SJSA1 (cell line): Measurements from ENCODE around the gene TGM2. TPM values are rescaled to one million over a fixed set of nuclear protein-coding genes. Genes with fewer than 3 reads are reported as not detected.

ENCODE experiments used
- DNase-seq, 2 experiments: peaks; one replicate each; pipeline ENCODE4 v3.0.0-alpha.2; 2015 to 2020; ENCODE audit warnings: low spot score in 2 of 2, low read depth in 1 of 2
- H3K27ac ChIP-seq: fragments of 250-450 bp; sonication (Bioruptor Pico); 2 replicates; pipeline ENCODE4 v1.5.1; 2020; ENCODE audit warnings: mild to moderate bottlenecking, moderate library complexity
- H3K27me3 ChIP-seq: fragments of 250-450 bp; sonication (Bioruptor Pico); replicated peaks from 2 replicates; pipeline ENCODE4 v1.5.1; 2020; ENCODE audit warnings: mild to moderate bottlenecking, moderate library complexity
- H3K36me3 ChIP-seq: fragments of 250-450 bp; sonication (Bioruptor Pico); 2 replicates; pipeline ENCODE4 v1.5.1; 2020; ENCODE audit warnings: mild to moderate bottlenecking
- H3K4me1 ChIP-seq: fragments of 250-450 bp; sonication (Bioruptor Pico); replicated peaks from 2 replicates; pipeline ENCODE4 v1.6.1; 2021; ENCODE audit warnings: mild to moderate bottlenecking
- H3K4me3 ChIP-seq: fragments of 250-450 bp; sonication (Bioruptor Pico); 2 replicates; pipeline ENCODE4 v1.5.1; 2020; ENCODE audit warnings: mild to moderate bottlenecking
- H3K9me3 ChIP-seq: fragments of 250-450 bp; sonication (Bioruptor Pico); replicated peaks from 2 replicates; pipeline ENCODE4 v1.5.1; 2020; ENCODE audit warnings: mild to moderate bottlenecking
- total RNA-seq: library from RNA; depleted of rRNA; stranded (reverse); fragments of >200 nt; shearing (Covaris generic); gene quantifications from 2 replicates; pipeline ENCODE4 v1.2.3, GENCODE V29; 2014

The TGM2 gene
- total RNA-seq, 1 experiment from 2014 or later: 32.2 TPM

- H3K36me3 ChIP-seq: peaks cover 59% of the 10 kb centered on the region
- H3K9me3 ChIP-seq: no peaks in the 10 kb centered on the region
- H3K4me1 ChIP-seq: peaks cover 46% of the 10 kb centered on the region
- DNase-seq: peak; percentile 80 to 92
- H3K27me3 ChIP-seq: no peaks in the 10 kb centered on the region
- H3K4me3 ChIP-seq: no peak overlapping the region
- H3K27ac ChIP-seq: peak overlapping the region; percentile 71
These were observed 8.0 kb downstream of the TGM2 start for GRCh38 chr20:38156888-38157634.

- no peaks in the 10 kb centered on the region for H3K9me3 ChIP-seq
- H3K4me3 ChIP-seq: no peak overlapping the region
- H3K27ac ChIP-seq: peak overlapping the region; percentile 37
- no peak for DNase-seq
- H3K4me1 ChIP-seq: peaks cover 53% of the 10 kb centered on the region
- no peaks in the 10 kb centered on the region for H3K27me3 ChIP-seq
- peaks cover 64% of the 10 kb centered on the region for H3K36me3 ChIP-seq
These were observed 8.8 kb downstream of the TGM2 start for GRCh38 chr20:38156280-38156679.

GRCh38 chr20:38155811-38156210 is 9.3 kb downstream of the TGM2 start:
- Histone ChIP-seq H3K27ac (no peak overlapping the region), H3K4me3 (no peak overlapping the region), H3K27me3 (no peaks in the 10 kb centered on the region), H3K36me3 (peaks cover 66% of the 10 kb centered on the region), H3K4me1 (peaks cover 53% of the 10 kb centered on the region), H3K9me3 (no peaks in the 10 kb centered on the region)
- DNase-seq: no peak

DNA sequence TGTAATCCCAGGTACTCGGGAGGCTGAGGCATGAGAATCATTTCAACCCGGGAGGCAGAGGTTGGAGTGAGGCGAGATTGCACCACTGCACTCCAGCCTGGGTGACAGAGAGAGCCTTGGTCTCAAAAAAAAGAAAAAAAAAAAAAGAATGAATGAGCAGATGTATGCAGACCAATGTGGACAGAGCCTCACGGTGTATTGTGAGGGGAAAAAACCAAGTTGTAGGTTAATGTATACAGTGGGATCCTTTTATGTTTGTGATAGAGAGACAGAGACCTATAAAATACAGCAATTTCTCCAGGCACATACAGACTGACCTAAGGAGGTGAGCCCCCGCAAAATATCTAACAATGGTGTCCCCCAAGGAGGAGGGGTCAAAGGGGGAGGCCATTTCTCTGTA is 11.7 kb downstream of the TGM2 start:
- Histone ChIP-seq H3K4me3 (no peak overlapping the region), H3K9me3 (0 out of 2 replicates have a peak, but pooled peaks cover 3% of the 10 kb centered on the region), H3K27me3 (no peaks in the 10 kb centered on the region), H3K4me1 (peaks cover 46% of the 10 kb centered on the region), H3K27ac (peak overlapping the region; percentile 83), H3K36me3 (peaks cover 62% of the 10 kb centered on the region)
- DNase-seq: no peak

GRCh38 chr20:38152621-38153221 is 12.3 kb downstream of the TGM2 start:
- Histone ChIP-seq H3K4me1 (peaks cover 39% of the 10 kb centered on the region), H3K9me3 (0 out of 2 replicates have a peak, but pooled peaks cover 3% of the 10 kb centered on the region), H3K4me3 (no peak overlapping the region), H3K27me3 (no peaks in the 10 kb centered on the region), H3K27ac (peak overlapping the region; percentile 83), H3K36me3 (peaks cover 55% of the 10 kb centered on the region)
- DNase-seq: peak; percentile 84 to 93

DNA sequence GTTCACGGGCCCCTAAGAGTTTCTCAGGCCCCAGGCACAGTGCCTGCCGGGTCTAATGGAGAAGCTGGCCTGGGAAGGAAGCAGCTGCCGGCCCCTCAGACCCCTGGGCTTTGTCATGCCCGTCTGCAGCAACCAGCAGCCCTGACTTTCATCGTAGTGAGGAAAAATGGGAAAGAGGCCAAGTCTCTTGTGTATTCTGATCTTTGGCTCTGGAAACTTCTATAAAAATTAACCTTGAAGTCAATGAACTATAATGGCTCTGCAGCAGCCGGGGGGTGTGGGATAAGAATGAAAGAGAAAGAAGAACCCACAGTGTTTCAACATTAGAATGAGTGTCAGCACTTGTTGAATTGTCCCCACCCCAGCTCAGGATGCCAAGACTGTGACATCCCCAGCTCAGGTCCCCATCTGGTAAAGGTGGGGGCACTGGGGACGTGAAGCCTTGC is 12.9 kb downstream of the TGM2 start:
- H3K36me3 ChIP-seq: peaks cover 51% of the 10 kb centered on the region
- no peaks in the 10 kb centered on the region for H3K27me3 ChIP-seq
- peak in 1 of 2 experiments; percentile 72 for DNase-seq
- H3K4me1 ChIP-seq: peaks cover 34% of the 10 kb centered on the region
- H3K27ac ChIP-seq: peak overlapping the region; percentile 83
- H3K4me3 ChIP-seq: no peak overlapping the region
- H3K9me3 ChIP-seq: 0 out of 2 replicates have a peak, but pooled peaks cover 3% of the 10 kb centered on the region

DNA sequence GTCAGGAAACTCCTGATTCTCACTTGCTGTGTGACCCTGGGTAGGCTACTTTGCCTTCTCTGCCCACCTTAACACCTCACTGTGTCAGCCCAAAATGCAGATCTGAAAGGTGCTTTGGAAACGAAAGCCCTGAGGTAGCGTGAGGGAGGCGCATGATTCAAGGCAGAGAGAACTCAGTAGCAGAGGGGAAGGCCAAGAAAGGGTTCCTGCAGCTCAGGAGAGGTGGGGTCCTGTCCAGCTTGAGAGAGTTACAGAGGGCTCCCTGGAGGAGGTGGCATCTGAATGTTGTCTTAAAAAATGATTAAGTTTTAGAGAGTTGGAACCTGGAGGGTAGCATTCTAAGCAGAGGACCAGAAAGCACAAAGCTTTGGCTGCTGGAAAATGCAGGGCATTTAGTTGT is 13.6 kb downstream of the TGM2 start:
- no peak overlapping the region for H3K27ac ChIP-seq
- peaks cover 27% of the 10 kb centered on the region for H3K4me1 ChIP-seq
- H3K9me3 ChIP-seq: 0 out of 2 replicates have a peak, but pooled peaks cover 3% of the 10 kb centered on the region
- no peak for DNase-seq
- no peaks in the 10 kb centered on the region for H3K27me3 ChIP-seq
- peaks cover 50% of the 10 kb centered on the region for H3K36me3 ChIP-seq
- H3K4me3 ChIP-seq: no peak overlapping the region

- H3K27ac ChIP-seq: no peak overlapping the region
These were observed 14.5 kb downstream of the TGM2 start for GRCh38 chr20:38150335-38151170.

GRCh38 chr20:38148328-38149102 is 16.6 kb downstream of the TGM2 start:
- Histone ChIP-seq H3K36me3 (peaks cover 40% of the 10 kb centered on the region), H3K9me3 (0 out of 2 replicates have a peak, but pooled peaks cover 3% of the 10 kb centered on the region), H3K4me3 (no peak overlapping the region), H3K27ac (no peak overlapping the region), H3K4me1 (peaks cover 42% of the 10 kb centered on the region), H3K27me3 (no peaks in the 10 kb centered on the region)
- DNase-seq: no peak

More at GRCh38 chr20:38150335-38151170, 14.5 kb downstream of the TGM2 start:
- Histone ChIP-seq H3K4me3 (no peak overlapping the region), H3K27me3 (no peaks in the 10 kb centered on the region), H3K36me3 (peaks cover 49% of the 10 kb centered on the region), H3K9me3 (0 out of 2 replicates have a peak, but pooled peaks cover 3% of the 10 kb centered on the region), H3K4me1 (peaks cover 23% of the 10 kb centered on the region)
- no peak for DNase-seq

DNA sequence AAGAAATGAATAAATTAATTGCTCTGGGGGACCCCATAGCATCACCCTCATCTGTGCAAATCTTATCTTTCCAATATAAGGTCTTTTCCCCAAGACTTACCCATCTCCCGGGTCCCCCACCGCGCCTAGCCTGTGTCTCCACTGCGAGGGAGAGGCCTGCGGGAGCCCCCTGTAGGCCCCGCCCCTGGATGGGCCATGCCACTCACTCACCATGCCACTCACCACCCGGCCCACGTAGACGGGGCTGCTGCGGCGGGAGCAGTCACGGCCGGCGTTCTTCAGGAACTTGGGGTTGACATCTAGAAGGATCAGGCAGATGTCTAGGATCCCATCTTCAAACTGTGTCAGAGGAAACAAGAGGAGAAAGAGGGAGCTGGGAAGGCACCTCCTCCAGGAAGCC is 17.3 kb downstream of the TGM2 start:
- Histone ChIP-seq H3K9me3 (0 out of 2 replicates have a peak, but pooled peaks cover 3% of the 10 kb centered on the region), H3K27me3 (no peaks in the 10 kb centered on the region), H3K27ac (no peak overlapping the region), H3K4me1 (peaks cover 40% of the 10 kb centered on the region), H3K4me3 (no peak overlapping the region), H3K36me3 (peaks cover 36% of the 10 kb centered on the region)
- DNase-seq: no peak

- Histone ChIP-seq H3K36me3 (peaks cover 36% of the 10 kb centered on the region), H3K4me1 (peaks cover 34% of the 10 kb centered on the region), H3K27ac (no peak overlapping the region), H3K4me3 (no peak overlapping the region), H3K27me3 (no peaks in the 10 kb centered on the region), H3K9me3 (0 out of 2 replicates have a peak, but pooled peaks cover 3% of the 10 kb centered on the region)
- no peak for DNase-seq
These were observed 17.9 kb downstream of the TGM2 start for GRCh38 chr20:38147163-38147562.

GRCh38 chr20:38146628-38147027 is 18.4 kb downstream of the TGM2 start:
- Histone ChIP-seq H3K9me3 (0 out of 2 replicates have a peak, but pooled peaks cover 3% of the 10 kb centered on the region), H3K4me3 (no peak overlapping the region), H3K4me1 (peaks cover 29% of the 10 kb centered on the region), H3K27me3 (no peaks in the 10 kb centered on the region), H3K27ac (no peak overlapping the region), H3K36me3 (peaks cover 34% of the 10 kb centered on the region)
- DNase-seq: no peak

DNA sequence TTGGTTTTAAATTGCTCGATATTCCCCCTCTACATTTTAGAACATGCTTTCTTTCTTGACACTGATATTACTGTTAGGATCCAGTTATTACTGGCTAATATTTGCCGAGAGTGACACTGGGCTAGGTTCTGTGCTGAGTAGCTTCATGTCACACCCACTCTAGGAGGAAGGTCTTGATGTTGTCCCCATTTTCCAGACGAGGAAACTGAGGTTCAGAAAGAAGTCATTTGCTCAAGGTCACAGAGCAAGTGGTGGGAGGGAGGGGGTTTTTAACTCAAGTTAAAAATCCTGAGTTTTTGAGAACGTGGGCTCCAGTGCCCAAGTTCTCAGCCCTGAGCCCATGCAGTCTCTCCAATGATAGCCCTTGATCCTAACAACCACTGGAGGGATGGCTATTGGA is 18.9 kb downstream of the TGM2 start:
- Histone ChIP-seq H3K27me3 (no peaks in the 10 kb centered on the region), H3K4me1 (peaks cover 28% of the 10 kb centered on the region), H3K9me3 (0 out of 2 replicates have a peak, but pooled peaks cover 3% of the 10 kb centered on the region), H3K4me3 (no peak overlapping the region), H3K36me3 (peaks cover 29% of the 10 kb centered on the region), H3K27ac (no peak overlapping the region)
- DNase-seq: no peak
